Measurements from ENCODE around the gene MNAT1.
"Not testable (repeated sequence)": the region's sequence is repeated elsewhere in the genome, so short reads cannot be mapped to it uniquely, and the experiment has no call there.

The MNAT1 gene

DNA sequence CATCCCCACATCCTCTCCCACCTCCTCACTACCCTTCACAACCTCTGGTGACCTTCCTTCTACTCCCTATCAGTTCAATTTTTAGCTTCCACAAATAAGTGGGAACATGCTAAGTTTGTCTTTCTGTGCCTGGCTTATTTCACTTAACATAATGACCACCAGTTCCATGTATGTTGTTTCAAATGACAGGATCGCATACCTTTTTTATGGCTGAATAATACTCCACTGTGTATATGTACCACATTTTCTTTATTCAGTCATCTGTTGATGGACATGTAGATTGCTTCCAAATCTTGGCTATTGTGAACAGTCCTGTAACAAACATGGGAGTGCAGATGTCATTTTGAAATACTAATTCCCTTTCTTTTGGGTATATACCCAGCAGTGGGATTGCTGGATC is 147.7 kb downstream of the MNAT1 start:
- no peak for DNase-seq (ENCODE audit: low read depth)

DNA sequence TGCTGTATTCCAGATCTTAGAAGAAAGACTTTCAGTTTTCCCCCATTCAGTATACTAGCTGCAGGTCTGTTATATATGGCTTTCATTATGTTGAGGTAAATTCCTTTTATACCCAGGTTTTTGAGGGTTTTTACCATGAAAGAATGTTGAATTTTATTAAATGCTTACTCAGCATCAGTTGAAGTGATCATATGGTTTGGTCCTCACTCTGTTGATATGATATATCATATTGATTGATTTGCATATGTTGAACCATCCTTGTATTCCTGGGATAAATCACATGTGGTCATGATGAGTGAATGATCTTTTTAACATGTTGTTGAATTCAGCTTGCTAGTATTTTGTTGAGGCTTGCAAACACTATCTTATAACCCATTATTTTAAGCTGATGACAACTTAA is 149.6 kb downstream of the MNAT1 start:
- no peak for DNase-seq (ENCODE audit: low read depth)

DNA sequence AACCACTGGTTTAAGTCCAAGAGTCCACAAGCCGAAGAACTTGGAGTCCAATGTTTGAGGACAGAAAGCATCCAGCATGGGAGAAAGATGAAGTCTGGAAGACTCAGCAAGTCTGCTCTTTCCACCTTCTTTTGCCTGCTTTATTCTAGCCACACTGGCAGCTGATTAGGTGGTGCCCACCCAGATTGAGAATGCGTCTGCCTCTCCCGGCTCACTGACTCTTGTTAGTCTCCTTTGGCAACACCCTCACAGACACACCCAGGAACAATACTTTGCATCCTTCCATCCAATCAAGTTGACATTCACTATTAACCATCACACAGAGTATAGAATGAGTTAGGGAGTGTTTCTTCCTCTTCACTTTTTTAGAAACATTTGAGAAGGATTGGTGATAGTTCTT is 156.1 kb downstream of the MNAT1 start:
- DNase-seq (ENCODE audit: low read depth): not testable (repeated sequence)

DNA sequence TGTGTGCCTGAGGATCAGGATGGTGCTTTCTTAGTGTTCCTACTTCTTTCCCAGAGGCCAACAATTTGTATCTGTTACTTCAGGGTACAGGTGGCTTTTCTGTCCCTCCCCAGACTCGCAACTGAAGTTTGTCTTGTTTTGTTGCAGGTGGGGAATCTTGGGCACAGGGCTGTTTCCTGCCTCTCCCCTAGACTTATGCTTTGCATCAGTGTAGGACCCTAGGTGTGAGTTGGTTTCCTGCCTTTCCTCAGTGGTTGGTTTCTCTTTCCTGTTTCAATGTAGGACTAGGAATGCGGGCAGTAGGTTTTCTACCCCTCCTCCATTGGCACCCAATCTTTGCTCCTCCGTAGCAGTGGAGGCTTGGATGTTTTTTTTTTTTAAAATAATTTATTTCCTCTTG is 159.3 kb downstream of the MNAT1 start:
- DNase-seq (ENCODE audit: low read depth): no peak

DNA sequence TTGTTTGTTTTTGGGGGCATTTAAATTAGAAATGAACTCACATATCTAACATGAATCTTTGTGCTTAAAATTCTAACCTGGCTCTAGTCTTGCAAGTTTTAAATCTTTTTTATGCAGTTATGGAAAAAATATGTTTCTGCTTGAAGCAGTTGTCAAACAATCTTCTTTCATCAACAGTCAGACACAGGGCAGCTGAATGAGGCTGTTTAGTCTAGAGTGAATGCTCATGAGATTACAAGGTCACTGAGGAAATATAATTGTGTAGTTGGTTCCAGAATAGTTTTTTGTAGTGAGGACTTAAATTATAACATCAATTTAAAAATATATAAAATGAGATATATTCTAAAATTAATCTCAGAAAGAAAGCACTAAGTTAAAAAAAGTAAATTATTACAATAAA is 169.8 kb downstream of the MNAT1 start:
- DNase-seq (ENCODE audit: low read depth): no peak

DNA sequence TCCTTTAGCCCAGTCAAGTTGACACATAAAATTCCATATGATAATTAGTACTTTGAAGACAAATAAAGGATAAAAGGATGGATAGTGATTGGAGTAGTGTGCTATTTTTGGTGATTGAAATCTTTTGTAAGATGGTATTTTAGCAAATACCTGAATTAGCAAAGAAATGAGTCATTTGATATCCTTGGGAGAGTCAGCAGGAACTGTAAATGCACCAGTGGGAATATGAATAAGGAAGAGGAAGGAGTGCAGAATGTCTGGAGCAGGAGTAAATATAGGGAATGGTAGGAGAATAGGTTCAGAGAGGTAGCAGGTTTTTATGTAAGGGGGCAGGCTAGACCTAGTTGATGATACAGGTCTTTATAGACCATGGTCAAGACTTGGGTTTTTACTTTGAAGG is 171.4 kb downstream of the MNAT1 start:
- no peak for DNase-seq (ENCODE audit: low read depth)

DNA sequence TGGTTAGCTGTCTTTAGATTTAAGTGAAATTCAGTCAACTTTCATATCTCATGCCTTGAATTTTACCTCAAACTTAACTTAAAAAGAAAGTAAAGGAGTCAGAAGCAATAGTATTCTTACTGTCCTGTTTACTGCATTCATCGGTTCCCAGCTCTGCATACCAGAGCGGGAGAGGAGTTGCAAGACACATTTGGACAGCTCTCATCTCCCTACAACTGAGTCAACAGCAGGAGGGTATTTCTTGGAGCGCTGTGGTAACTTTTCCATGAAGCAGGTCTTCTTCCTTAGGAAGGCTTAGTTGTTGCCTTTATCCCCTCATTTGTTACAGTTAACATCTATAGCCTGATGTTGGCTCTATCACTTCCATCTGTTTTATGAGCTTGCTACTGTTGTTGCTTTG is 181.2 kb downstream of the MNAT1 start:
- DNase-seq (ENCODE audit: low read depth): no peak

DNA sequence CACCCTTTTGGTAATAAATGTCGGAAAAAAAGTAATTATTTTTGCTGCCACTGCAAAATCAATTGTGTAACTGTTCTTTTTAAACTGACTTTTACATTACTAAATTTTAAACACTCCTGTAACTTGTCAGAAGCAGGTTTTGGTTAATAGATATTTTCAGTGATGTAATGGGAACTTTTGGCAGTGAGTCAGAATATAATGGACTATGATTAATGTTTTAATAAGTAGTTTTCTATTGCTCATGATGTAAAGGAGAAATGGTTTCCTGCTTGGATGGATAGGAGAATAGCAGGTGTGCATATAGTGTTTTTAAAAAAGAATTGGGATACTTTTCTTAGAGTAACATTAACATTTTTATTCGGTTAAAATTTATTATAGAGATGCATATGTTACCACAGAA is 187.5 kb downstream of the MNAT1 start:
- DNase-seq (ENCODE audit: low read depth): no peak

DNA sequence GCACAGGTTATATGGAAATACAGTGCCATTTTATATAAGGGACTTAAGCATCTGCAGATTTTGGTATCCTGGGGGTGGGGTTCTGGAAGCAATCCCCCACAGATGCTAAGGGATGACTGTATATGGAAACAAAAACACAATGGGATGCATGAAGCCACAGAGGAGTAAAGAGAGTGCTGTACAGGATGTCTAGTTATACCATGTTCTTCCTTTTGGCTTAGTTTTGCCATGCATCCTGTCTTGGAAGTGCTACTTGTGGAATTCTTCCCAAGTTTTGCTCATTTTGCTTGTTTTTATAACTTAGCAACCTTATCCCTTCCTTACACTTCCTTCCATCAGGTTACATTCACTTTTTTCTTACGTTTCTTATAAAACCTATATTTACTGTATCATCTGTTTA is 190.7 kb downstream of the MNAT1 start:
- no peak for DNase-seq (ENCODE audit: low read depth)

DNA sequence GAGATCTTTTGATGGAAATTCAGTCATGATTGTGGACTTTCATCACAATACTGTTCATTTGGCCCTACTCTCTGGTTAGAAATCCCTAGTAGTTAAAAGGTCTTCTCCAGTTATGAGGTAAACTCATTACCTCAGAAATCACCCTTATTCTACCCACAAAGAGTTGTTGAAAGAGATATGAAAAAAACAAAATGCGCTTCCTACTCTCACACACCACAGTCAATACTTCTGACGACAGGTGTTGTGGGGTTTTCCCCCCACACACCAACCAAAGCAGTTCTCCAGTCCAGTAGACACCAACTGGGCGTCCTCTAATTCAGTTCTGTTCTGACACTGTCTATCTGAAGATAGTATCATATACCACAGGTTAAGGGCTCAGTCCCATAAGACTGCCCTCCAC is 191.4 kb downstream of the MNAT1 start:
- no peak for DNase-seq (ENCODE audit: low read depth)

DNA sequence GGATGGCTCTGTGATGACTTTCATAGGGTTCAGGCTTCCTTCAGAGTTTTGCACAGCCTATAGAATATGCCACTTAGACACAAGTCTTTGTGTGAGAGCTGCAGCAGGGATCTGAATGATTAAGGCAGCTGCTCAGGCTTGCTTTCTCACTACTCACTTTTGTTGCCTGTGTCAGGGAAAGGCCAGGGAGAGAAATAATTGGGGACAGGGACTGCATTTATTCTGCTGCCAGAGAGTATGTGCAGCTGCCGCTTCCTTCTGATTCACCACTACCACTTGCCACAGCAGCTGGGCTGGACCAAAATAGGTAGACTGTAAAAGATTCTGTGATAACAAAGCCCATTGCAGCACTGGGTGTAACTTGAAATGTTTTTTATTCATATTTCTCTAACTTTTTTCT is 196.7 kb downstream of the MNAT1 start:
- no peak for DNase-seq (ENCODE audit: low read depth)

DNA sequence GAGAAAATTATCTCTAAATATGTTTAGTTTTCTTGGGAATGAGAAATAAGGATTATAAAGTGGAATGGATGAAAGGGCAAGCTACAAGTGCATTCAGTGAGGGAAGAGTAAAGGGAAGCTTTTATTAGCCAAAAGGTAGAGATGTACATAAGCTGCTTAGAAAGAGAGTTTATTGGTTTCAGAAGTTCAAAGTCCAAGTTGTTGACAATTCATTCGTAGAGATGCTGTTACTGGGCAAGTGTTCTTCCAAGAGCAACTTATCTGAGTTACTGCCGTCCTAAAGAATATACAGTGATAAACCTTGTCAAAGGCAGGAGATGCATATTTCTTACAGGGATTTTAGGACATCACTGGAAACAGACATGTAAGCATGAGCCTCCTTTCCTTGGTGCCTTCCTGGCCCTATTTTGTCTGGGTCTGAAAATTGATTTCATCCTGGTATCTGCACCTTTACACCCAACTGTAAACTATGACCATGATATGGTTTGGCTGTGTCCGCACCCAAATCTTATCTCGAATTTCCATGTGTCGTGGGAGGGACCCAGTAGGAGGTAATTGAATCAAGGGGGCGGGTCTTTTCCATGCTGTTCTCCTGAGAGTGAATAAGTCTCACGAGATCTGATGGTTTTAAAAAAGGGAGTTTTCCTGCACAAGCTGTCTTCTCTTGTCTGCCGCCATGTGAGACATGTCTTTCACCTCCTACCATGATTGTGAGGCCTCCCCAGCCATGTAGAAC is 199.5 kb downstream of the MNAT1 start:
- DNase-seq (ENCODE audit: low read depth): no peak

DNA sequence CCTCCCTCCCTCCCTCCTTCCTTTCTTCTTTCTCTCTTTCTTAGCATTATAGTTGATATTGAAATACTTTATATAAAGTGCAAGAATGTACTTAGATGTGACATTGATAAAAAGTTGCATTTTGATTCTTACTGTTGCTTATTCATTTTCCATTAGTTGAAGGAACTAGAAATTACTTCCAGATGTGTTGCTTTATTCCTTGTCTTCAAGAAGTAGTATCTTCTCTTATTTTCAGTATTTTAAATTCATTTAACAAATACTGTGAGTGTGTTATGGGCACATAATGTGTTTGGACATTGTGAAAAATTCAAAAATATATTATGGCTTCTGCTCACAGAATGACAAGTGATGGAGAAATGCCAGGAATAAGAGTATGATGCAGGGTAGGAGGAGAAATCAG is 200.8 kb downstream of the MNAT1 start:
- no peak for DNase-seq (ENCODE audit: low read depth)

DNA sequence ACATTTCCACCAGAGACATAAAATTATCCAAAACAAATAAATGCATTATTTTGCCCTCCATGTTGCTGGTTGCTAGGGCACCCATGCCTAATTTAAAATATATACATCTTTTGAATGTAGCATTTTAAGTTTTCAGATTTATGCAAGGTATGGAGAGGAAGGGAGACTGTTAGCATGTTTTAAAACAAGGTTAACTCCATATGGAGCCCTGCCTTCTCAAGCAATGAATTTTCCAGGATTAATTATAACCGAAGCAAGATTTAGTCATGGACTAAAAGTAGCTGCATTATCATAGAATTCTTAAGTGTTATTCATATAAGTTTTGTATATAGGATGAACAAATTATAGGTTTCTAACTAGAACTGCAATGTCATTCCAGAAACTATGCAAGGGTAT is 209.1 kb downstream of the MNAT1 start:
- no peak for DNase-seq (ENCODE audit: low read depth)

DNA sequence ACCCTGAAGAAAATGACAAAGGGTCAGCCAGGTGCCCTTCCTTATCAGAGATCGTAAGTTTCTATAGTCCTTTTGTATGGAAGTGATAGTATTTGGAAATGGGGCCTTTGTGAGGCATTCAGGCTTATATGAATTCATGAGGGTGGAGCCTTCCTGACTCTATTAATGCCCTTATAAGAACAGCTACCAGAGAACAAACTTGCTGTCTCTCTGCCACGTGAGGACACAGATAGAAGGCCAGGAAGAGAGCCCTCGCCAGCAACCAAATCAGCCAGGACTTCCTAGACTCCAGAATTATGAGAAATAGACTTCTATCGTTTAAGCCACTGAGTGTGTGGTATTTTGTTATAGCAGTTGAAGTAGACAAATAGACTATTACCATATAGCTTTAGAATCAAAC is 209.6 kb downstream of the MNAT1 start:
- DNase-seq (ENCODE audit: low read depth): no peak

DNA sequence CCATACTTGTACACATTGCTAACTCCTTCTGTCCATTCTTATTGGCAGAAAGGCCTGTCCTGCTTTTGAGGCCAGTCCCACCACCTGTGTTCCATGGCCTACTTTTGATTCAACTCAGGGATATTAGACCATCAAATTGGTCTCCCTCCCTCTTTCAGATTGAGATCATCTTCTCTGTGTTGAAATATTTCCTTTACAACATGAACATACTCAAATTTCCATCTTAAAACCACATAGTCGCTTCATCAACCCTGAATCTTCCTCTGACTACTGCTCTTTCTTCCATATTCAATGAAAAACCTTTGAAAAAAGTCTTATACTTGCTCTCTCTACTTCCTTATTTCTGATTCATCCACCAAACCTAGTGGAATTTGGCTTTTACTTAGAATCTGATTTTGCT is 211.4 kb downstream of the MNAT1 start:
- no peak for DNase-seq (ENCODE audit: low read depth)

DNA sequence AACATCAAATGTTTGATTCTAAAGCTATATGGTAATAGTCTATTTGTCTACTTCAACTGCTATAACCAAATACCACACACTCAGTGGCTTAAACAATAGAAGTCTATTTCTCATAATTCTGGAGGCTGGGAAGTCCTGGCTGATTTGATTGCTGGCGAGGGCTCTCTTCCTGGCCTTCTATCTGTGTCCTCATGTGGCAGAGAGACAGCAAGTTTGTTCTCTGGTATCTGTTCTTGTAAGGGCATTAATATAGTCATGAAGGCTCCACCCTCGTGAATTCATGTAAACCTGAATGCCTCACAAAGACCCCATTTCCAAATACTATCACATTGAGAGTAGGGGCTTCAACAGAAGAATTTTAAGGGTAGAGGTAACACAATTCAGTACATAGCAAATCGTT is 212.2 kb downstream of the MNAT1 start:
- no peak for DNase-seq (ENCODE audit: low read depth)

DNA sequence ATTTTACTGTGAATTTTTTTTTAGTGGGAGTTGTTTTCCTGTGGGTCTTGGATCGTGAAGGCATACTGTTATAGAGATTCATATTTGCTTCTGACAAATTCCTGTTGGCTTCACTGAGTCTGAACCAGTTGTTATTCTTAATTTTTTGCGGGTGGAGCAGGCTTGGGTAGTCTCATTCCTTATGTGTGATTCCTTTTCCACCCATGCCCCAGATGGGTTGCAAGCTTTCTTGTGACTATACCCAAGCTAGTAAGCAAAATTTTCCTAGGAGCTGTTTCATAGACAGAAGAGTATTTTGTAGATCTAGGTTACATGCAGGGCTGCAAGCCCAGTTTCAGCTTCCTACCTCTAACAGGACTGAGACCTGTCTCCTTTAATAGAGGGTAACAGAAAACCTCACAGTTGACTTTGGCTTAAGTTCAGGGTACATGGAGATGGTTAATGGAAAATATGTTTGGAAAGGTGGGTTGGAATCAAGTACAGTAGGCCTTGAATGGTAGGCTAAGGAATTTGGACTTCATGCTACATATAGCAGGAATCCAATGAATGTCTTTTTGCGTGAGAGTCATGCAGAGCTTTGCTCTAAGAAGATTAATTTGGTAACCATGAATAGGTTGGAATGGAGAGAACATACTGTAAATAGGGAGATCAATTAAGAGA is 217.3 kb downstream of the MNAT1 start:
- no peak for DNase-seq (ENCODE audit: low read depth)

DNA sequence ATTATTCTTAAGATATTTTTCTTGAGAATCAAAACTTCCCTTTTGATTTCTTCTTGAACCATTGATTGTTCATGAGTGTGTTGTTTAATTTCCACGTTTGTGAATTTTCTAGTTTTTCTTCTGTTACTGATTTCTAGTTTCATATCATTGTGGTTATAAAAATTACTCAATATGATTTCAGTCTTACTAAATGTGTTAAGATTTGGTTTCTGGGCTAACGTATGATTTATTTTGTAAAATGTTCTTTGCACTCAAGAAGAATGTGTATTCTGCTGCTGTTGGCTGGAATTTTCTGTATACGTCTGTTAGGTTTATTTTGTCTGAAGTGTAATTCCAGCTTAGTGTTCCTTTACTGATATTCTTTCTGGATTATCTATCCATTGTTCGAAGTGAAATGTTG is 221.6 kb downstream of the MNAT1 start:
- DNase-seq (ENCODE audit: low read depth): no peak

DNA sequence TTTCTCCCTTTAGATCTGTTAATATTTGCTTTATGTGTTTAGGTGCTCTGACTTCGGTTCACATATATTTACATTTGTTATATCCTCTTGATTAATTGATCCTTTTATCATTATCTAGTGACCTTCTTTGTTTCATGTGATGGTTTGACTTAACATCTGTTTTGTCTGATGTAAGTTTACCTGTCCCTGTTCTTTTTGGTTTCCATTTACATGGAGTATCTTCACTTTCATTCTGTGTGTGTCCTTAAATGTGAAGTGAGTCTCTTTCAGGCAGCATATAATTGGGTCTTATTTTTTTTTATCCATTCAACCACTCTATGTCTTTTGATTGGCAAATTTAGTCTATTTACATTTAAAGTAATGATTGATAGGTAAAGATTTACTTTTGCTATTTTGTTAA is 222.1 kb downstream of the MNAT1 start:
- DNase-seq (ENCODE audit: low read depth): no peak

DNA sequence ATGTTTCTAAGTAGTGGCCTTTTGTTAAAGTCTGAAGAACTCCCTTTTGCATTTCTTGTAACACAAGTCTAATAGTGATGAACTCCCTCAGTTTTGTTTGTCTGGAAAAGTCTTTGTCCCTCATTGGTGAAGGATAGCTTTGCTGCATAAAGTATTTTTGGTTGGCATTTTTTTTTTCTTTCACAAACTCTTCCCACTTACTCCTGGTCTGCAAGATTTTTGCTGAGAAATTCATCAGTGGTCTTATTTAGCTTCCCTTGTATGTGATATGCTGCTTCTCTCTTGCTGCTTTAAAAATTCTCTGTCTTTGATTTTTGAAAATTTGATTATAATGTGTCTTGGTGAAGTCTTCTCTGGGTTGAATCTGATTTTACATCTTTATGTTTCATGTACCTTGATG is 223.6 kb downstream of the MNAT1 start:
- DNase-seq (ENCODE audit: low read depth): no peak

DNA sequence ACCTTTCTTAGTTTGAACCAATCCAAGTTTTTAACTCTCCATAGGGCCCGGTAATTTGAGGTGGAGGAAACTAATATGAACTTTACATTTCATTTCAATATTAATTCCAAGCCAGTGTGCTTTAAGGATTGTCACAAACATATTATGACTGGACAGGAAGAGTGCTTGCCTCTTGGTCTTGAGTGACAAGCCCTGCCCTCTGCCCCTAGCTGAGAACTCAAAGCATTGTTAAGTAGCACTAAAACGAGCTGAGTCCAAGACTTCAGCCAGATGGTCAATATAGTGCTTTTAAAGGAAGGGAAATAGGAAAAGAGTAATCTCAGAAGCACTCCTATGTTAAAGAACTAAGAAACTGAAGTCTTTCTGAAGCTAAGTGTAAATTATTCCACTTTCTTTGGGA is 229.2 kb downstream of the MNAT1 start:
- no peak for DNase-seq (ENCODE audit: low read depth)

DNA sequence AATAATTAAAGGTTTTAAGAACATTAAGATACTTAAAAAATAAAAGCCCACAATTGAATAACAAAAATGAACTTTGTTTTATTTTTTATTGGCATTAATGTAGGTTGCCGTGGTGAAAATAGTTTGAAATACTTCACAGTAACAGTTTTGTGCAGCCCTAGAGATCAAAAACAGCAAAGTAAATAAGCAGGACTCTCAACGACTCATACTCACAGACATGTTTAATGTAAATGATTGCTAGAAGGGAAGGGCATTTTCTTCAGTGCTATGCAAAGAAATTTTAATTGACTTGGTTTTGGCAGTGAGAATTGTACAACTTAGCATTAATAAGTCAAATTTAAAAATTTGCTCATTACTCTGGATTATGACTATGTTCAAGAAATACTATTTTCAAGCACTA is 230.3 kb downstream of the MNAT1 start:
- no peak for DNase-seq (ENCODE audit: low read depth)

DNA sequence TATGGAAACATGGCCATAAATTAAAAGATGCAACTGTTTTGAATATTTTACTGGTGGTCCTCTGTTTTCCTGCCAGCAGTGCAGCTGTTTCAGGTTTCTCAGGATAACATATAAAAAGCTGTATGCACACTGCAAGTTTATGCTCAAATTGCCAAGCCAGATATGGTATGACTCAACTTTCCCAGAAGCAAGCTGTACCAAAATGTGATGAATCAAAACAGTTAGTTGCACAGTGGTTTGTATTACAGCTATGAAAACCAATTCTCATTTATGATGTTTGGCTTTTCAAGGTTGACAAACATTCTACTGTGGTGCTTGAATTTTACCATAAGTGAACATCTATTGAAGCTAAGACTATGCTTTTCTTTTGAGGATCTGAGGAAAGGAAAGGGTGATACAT is 230.8 kb downstream of the MNAT1 start:
- no peak for DNase-seq (ENCODE audit: low read depth)
